NCI-H524 (cell line): ENCODE data around the gene ESYT3.
"Not testable (repeated sequence)": the region's sequence is repeated elsewhere in the genome, so short reads cannot be mapped to it uniquely, and the experiment has no call there.

ENCODE experiments used
- DNase-seq, 2 experiments: peaks; one replicate each; lab custom pipeline; 2025; lab: John Stamatoyannopoulos, UW

The ESYT3 gene

DNA sequence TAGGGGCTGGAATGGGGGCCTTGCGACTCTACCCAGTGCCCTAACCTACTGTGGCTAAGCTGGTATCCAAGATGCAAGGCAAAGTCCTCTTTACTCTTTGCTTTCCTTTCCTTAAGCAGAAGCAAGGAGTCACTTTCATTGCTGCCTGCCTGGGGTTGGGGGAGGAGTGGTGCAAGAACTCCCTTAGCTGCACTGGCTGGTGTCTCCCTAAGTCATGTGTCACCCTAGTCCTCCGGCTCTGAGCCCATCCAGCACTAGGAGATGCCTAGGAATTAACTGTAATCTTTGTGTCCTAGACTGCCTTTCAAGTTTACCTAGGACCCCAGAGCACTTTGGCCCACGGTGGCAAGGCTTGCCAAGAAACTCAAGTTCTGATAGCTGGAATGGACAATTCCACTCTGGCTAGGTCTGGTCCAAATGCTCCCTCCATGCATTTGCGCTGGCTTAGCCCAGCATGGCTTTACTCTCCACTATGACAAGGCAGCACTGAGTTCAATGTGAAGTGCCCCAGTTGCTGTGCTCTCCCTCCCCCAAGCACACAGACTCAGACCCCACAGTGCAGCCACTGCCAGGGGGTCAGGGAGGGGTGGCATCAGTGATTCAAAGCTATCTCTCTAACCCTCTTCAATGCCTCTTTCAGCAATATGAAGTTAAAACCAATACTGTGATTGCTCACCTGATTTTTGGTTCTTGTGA, 58.7 kb downstream of the ESYT3 start:
- DNase-seq = no peak

- no peak for DNase-seq
Measured at GRCh38 chr3:138493804-138494606, 59.6 kb downstream of the ESYT3 start.

DNA sequence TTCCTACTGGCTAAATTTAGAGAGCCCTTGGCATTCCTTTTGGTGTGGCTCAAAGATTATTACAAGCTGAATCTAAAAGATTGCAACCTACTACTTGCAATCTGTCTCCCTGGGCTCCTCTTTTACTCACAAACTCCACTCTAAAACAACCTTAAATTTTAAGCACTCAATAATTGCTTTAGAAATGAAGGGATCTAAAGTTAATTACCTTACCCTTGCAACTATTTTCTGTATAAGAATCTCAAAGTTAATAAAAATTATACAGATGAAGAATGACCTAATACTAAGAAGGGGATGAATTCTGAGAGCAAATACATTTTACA, 60.2 kb downstream of the ESYT3 start:
- DNase-seq = no peak

DNA sequence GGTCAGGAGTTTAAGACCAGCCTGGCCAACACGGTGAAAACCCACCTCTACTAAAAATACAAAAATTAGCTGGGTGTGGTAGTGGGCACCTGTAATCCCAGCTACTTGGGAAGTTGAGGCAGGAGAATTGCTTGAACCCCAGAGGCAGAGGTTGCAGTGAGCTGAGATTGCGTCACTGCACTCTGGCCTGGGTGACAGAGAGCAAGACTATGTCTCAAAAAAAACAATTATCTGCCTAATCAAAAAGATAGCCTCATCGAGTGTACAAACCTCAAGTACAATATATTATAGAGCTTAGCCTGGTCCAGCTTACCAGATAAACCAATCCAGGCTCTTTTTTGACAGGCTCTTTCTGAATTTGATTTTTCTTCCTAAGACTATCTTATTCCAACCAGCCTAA, 61.2 kb downstream of the ESYT3 start:
- DNase-seq = not testable (repeated sequence)

DNA sequence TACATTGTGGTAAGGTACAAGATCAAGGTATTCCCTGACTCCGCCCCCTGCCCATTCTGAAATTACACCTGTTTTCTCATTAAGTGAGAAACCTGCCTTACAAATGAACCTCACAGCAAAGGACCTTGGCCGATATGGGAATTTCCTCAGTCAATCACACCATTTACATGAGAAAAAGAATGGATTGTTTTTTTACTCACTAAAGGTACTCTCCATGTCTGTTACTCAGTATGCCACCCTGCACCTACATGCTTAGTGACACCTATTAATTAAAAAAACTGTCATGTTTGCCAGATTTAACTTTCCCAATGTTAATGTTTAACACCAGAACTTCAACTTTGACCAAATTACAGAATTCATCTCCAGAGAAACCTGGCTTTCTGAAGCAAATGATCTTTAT, 62.0 kb downstream of the ESYT3 start:
- DNase-seq = no peak

DNA sequence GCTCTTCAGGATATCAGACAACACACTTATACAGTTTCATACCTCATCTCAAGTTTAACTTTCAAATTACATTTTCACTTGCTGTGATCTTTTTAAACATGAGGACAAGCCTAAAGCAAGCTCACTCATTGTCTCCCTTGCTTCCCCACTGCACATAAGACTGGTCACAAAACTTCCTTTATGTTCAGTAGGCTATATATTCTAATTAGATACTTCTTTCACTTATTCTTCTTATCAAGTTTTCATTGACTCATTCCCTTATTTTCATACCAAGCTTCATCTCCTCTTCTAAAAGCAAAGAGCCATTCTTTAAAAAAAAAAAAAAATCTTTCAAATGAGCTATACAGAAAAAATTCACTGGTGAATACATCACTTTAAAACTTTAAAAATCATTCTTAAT, 62.6 kb downstream of the ESYT3 start:
- no peak for DNase-seq

DNA sequence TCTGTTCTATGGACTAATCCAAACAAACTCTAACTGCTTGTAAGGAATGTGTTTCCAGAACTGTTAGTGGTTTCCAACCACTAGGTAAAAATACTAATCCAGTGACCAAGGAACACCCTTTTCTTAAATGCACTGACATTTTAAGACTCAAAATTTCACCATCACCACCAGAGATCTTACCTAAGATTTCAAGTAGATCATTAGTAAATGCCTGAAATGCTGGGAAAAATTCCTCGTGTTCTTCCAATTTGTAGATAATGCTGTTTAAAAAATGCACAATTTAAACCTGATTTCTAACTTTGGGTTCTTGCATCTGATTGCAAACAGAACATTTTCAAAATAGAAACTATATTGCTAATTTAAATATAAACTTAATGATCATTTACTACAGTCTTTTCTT, 63.4 kb downstream of the ESYT3 start:
- no peak for DNase-seq

- no peak for DNase-seq
Measured at GRCh38 chr3:138498991-138499390, 64.6 kb downstream of the ESYT3 start.

GRCh38 chr3:138507524-138507923, 73.1 kb downstream of the ESYT3 start:
- no peak for DNase-seq

- no peak for DNase-seq
Measured at GRCh38 chr3:138509586-138509985, 75.2 kb downstream of the ESYT3 start.

DNA sequence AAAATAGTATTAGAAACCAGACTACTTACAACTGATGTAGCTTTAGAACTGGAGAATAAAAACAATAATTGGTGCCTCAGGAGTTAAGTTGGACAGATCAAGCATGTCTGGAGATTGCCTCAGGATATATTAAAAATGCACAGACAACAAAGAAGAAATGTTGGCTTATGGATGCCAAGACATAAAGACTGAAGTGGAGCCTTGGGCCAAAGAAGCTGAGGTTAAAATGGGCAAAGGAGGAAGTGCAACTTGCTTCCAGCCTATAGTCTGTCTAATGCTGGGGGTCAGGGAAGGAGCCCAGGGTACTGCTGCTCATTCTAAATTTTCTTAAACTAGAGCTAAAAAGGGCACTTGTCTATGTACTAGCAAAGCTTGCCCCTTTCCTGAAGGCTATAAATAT, 77.5 kb downstream of the ESYT3 start:
- DNase-seq = no peak

DNA sequence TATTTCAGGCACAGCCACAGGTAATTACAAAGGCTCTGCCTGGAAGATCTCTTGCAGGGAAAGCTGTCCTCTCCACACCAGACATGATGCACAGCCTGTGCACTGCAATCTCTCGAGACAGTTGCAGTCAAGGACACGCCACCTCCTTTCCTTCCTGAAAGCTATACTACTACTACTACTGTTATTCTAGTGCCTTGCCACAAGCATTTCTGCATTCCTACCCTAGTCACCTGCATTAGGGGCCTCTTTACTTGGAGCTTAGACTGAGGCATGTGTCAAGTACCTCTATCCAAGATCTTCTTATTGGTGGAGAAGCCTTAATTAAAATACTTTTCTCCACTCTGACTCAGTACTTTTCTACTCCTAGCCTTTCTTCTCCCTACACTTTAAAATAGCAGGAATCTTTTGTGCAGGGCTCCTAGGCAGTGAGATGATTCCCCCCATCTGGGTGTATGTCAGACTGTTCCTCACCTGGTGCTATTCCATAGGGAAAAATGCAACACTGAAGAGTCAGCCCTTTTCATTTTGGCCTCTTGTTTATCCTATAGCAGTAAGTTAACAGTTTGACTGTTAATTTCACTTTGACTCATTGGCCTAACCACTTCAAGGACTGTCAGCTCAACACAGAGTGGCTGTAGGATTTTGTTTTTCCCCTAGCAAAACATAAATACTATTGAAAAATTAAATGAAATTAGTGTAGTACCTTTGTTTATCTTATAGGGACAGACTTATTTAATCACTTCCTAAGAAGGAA, 78.9 kb downstream of the ESYT3 start:
- DNase-seq = no peak

DNA sequence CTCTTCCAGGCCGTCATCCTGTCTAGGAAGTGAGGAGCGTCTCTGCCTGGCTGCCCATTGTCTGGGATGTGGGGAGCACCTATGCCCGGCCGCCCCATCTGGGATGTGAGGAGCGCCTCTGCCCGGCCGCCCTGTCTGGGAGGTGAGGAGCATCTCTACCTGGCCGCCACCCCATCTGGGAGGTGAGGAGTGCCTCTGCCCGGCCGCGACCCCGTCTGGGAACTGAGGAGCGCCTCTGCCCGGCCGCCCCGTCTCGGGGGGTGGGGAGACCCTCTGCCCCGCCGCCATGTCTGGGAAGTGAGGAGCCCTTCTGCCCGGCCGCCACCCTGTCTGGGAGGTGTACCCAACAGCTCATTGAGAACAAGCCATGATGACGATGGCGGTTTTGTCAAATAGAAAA, 87.0 kb downstream of the ESYT3 start:
- not testable (repeated sequence) for DNase-seq
